Endothelial cell (in vitro differentiated cells): ENCODE measurements around the gene FHOD1. TPM values are rescaled to one million over a fixed set of nuclear protein-coding genes. Genes with fewer than 3 reads are reported as not detected.

ENCODE experiments used
- DNase-seq: peaks from one replicate; pipeline ENCODE4 v3.0.0; 2021; ENCODE audit warnings: low spot score
- H3K27ac Mint-ChIP-seq: one replicate; pipeline ENCODE4 v1.8.0; 2021; ENCODE audit warnings: mixed read lengths, inconsistent platforms; ENCODE audit not compliant: unreplicated experiment
- H3K27me3 Mint-ChIP-seq: one replicate; pipeline ENCODE4 v1.8.0; 2021; ENCODE audit warnings: mild to moderate bottlenecking, moderate library complexity, mixed read lengths, inconsistent platforms; ENCODE audit not compliant: unreplicated experiment
- H3K36me3 Mint-ChIP-seq: one replicate; pipeline ENCODE4 v1.8.0; 2021; ENCODE audit warnings: mild to moderate bottlenecking, low read depth, mixed read lengths, inconsistent platforms; ENCODE audit not compliant: unreplicated experiment
- H3K4me1 Mint-ChIP-seq: one replicate; pipeline ENCODE4 v1.8.0; 2021; ENCODE audit warnings: mild to moderate bottlenecking, mixed read lengths, inconsistent platforms; ENCODE audit not compliant: unreplicated experiment
- H3K4me3 Mint-ChIP-seq: one replicate; pipeline ENCODE4 v1.8.0; 2021; ENCODE audit warnings: mild to moderate bottlenecking, mixed read lengths, inconsistent platforms; ENCODE audit not compliant: unreplicated experiment
- H3K9me3 Mint-ChIP-seq: one replicate; pipeline ENCODE4 v1.8.0; 2021; ENCODE audit warnings: mixed read lengths, inconsistent platforms; ENCODE audit not compliant: unreplicated experiment
- total RNA-seq: library from RNA; stranded (reverse); fragmentation: NEBNext Ultra II Directional; extraction: Animal tissue kit (Norgen Biotek cat#: 25700); gene quantifications from one replicate; pipeline ENCODE4 v1.2.1, GENCODE V29; 2021; ENCODE audit not compliant: unreplicated experiment
- TF ChIP-seq, protein P1 (sequence below): fragments of 200-600 bp; sonication (generic); IDR thresholded peaks from one replicate; pipeline ENCODE4 v1.5.0; 2021; ENCODE audit warnings: antibody characterized with exemption; ENCODE audit not compliant: unreplicated experiment

The FHOD1 gene
- total RNA-seq, 1 donor from 2014 or later, result 248 TPM

DNA sequence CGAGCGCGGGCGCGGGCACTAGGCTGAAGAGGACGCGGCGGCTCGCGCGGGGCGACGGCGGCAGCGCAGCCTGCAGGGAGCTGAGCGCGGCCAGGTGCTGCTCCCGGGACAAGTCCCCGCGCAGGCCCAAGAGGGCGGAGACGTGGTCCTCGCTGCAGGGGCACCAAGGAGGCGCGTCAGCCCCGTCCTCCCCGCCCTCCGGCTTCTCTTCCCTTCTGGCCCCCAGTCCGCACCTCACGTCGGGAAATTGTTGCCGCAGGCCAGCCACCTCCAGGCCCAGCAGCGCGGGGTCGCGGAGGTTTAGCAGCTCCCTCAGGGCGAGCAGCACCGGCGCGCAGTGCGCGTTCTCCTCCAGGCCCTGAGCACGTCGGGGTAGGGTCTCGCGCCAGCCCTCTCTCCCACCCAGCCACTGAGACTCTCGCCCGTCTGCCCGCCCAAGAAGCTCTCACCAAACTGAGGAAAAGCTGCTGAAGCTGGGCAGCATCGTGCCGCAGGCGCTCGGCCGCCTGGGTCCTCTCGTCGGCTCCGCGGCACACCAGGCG lies 62.8 kb downstream of the FHOD1 start:
- TF ChIP-seq, protein P1, sequence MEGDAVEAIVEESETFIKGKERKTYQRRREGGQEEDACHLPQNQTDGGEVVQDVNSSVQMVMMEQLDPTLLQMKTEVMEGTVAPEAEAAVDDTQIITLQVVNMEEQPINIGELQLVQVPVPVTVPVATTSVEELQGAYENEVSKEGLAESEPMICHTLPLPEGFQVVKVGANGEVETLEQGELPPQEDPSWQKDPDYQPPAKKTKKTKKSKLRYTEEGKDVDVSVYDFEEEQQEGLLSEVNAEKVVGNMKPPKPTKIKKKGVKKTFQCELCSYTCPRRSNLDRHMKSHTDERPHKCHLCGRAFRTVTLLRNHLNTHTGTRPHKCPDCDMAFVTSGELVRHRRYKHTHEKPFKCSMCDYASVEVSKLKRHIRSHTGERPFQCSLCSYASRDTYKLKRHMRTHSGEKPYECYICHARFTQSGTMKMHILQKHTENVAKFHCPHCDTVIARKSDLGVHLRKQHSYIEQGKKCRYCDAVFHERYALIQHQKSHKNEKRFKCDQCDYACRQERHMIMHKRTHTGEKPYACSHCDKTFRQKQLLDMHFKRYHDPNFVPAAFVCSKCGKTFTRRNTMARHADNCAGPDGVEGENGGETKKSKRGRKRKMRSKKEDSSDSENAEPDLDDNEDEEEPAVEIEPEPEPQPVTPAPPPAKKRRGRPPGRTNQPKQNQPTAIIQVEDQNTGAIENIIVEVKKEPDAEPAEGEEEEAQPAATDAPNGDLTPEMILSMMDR, result no peak
- peaks cover 23% of the 10 kb centered on the region for H3K4me1 Mint-ChIP-seq
- H3K27ac Mint-ChIP-seq, result no peak overlapping the region
- peaks cover 8% of the 10 kb centered on the region for H3K27me3 Mint-ChIP-seq
- H3K9me3 Mint-ChIP-seq, result no peaks in the 10 kb centered on the region
- H3K36me3 Mint-ChIP-seq, result peaks cover 6% of the 10 kb centered on the region
- H3K4me3 Mint-ChIP-seq, result no peak overlapping the region
- DNase-seq, result no peak

DNA sequence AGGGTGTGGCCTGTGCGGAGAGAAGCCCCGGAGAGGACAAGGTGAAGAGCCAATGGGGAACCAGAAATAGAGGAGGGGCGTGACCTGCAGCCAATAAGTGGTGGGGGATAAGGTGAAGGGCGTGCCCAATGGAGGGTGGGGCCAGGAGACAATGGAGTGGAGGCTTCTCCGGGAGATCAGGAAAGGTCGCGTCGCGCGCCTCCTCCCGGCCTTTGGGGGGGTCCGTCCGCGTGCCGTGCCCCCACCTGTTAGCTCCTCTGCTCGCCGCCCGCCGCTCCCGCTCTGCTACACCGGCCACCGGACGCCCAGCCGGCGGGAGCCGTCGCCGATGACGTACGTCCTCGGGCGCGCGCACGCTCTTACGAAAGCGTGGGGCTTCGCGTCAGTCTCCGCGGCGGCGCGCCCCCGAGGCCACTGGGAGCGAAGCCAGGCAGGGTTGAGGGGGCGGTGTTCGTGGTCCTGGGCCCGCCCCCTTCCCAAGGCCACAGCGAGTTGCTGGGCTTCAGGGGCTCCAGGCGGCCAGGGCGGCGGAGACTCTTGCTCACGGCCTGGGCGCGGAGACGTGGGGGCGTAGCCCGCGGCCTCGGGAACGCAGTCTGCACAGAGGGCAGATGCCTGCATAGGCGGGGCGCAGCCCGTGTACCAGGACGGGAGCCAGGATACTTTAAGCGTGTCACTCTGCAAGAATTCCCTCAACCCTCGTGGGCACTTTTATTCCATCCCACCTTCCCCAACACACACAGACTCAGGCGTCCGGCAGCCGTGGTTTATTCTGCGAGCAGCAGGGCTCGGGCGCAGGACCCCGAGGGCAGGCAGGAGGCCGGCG lies 63.4 kb downstream of the FHOD1 start, which contains the start of gene MATCAP1:
Gene MATCAP1 (minus strand): TSS at position 337 of the 826 bp plus-strand sequence. CDS start 3,353 bp downstream, outside the sequence.
- TF ChIP-seq, protein P1, result no peak
- Mint-ChIP-seq H3K9me3 (no peaks in the 10 kb centered on the region), H3K36me3 (peaks cover 9% of the 10 kb centered on the region), H3K27me3 (peaks cover 10% of the 10 kb centered on the region), H3K27ac (no peak within 1 kb of the TSS), H3K4me1 (peaks cover 21% of the 10 kb centered on the region), H3K4me3 (no peak within 1 kb of the TSS)
- peak; percentile 92 for DNase-seq

DNA sequence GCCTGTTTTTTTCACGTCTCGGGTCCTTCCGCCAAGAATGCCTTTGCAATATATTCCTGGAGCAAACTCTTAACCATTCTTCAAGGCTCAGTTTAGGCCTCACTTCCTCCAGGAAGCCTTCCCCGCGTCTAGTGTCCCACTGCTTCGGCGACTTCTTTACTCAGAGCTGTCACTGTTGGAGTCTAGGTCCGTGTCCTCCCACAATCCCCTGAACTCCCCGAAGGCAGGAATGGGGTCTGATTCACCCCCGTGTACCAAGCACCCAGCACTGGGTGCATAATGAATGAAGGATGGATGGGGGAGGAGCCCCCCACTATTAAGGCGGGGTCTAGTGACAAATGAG lies 64.0 kb downstream of the FHOD1 start:
- no peak overlapping the region for H3K4me3 Mint-ChIP-seq
- H3K36me3 Mint-ChIP-seq, result peaks cover 10% of the 10 kb centered on the region
- H3K4me1 Mint-ChIP-seq, result peaks cover 22% of the 10 kb centered on the region
- H3K9me3 Mint-ChIP-seq, result no peaks in the 10 kb centered on the region
- no peak for DNase-seq
- no peak overlapping the region for H3K27ac Mint-ChIP-seq
- TF ChIP-seq, protein P1, result no peak
- H3K27me3 Mint-ChIP-seq, result peaks cover 10% of the 10 kb centered on the region

DNA sequence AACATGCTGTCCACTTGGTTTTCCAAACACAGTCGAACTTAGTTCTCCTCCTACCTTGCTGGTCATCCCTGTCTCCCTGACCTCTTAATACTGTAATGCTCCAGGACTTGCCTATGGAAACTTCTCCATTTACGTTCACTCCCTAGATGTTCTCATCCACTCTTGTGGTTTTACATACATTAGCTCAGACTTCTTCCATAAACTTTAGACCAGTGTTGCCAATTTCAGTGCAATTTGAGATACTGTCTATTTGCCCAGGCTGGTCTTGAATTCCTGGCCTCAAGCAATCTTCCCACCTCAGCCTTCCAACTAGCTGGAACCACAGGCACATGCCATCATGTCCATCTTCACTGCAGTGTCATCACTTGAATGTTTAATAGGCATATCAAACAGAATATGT lies 65.0 kb downstream of the FHOD1 start:
- no peaks in the 10 kb centered on the region for H3K9me3 Mint-ChIP-seq
- peaks cover 14% of the 10 kb centered on the region for H3K27me3 Mint-ChIP-seq

More for the DNA sequence above, 65.0 kb downstream of the FHOD1 start:
- no peak for DNase-seq
- peaks cover 15% of the 10 kb centered on the region for H3K36me3 Mint-ChIP-seq
- TF ChIP-seq, protein P1, result no peak
- no peak overlapping the region for H3K27ac Mint-ChIP-seq
- H3K4me1 Mint-ChIP-seq, result peaks cover 20% of the 10 kb centered on the region
- no peak overlapping the region for H3K4me3 Mint-ChIP-seq
